ENCODE data around the gene SDHB. TPM values are rescaled to one million over a fixed set of nuclear protein-coding genes. Genes with fewer than 3 reads are reported as not detected.

Gene SDHB
- total and polyA plus RNA-seq, 2 of the 8 experiments (the other 6 are each of a cell fraction or from before 2014, with no cell fraction given) = 84.0 to 98.7 TPM

- Histone ChIP-seq H3K56ac (replicated peaks; ENCODE audit: insufficient read length, low read depth, low read length) (no peak overlapping the region), H3K79me1 (ENCODE audit: low read depth, low read length) (no peaks in the 10 kb centered on the region), H4K5ac (ENCODE audit: insufficient read length, low read depth, low read length) (no peak overlapping the region), H3K4me1 (replicated peaks in 1 of 4; ENCODE audit: control insufficient read depth in 3 of 4, insufficient read depth in 4 of 4, low read length in 3 of 4) (peaks cover 9 to 16% (median 13%) of the 10 kb centered on the region in 4 experiments), H2BK12ac (ENCODE audit: low read depth, low read length) (no peak overlapping the region), H3K14ac (ENCODE audit: insufficient read length) (no peak overlapping the region), H3K4ac (replicated peaks; ENCODE audit: insufficient read length, low read depth, low read length) (no peak overlapping the region), H2AFZ (ENCODE audit: low read length) (no peak overlapping the region), H3K27ac (ENCODE audit: low read depth, low read length) (no peak overlapping the region), H4K8ac (ENCODE audit: extremely low read depth, insufficient read depth, low read length) (no peak overlapping the region), H3K36me3 (ENCODE audit: control insufficient read depth in 2 of 4, insufficient read depth in 4 of 4, low read length in 3 of 4) (peaks cover 25 to 55% (median 39%) of the 10 kb centered on the region in 4 experiments), H3K9ac (replicated peaks in 1 of 4; ENCODE audit: extremely low read depth in 1 of 4, low read depth in 3 of 4, low read length in 3 of 4) (no peak overlapping the region), H3K9me3 (ENCODE audit: insufficient read depth in 2 of 2, low read depth in 1 of 2, low read length in 1 of 2) (no peaks in the 10 kb centered on the region), H3K23me2 (ENCODE audit: low read depth, low read length) (no peaks in the 10 kb centered on the region), H2AK5ac (ENCODE audit: low read depth, low read length) (no peak overlapping the region), H2BK15ac (ENCODE audit: low read length) (no peak overlapping the region), H3K23ac (ENCODE audit: insufficient read length) (no peak overlapping the region), H3K18ac (ENCODE audit: extremely low read depth, low read length) (no peak overlapping the region), H2BK20ac (ENCODE audit: low read length) (no peak overlapping the region), H3K79me2 (ENCODE audit: control insufficient read depth in 1 of 2, insufficient read depth in 2 of 2, low read length in 2 of 2) (no peaks in the 10 kb centered on the region), H3K4me3 (ENCODE audit: extremely low read depth in 1 of 4, insufficient read depth in 2 of 4, low read depth in 3 of 4, low read length in 4 of 4) (no peak overlapping the region), H2BK120ac (replicated peaks; ENCODE audit: low read depth, low read length) (no peak overlapping the region), H3K4me2 (ENCODE audit: insufficient read depth in 1 of 2, low read depth in 2 of 2, low read length in 2 of 2) (no peak overlapping the region), H3K27me3 (replicated peaks in 1 of 4; ENCODE audit: control insufficient read depth in 3 of 4, extremely low read depth in 1 of 4, insufficient read depth in 3 of 4, low read length in 3 of 4) (no peaks in the 10 kb centered on the region), H4K91ac (replicated peaks; ENCODE audit: insufficient read length, low read length) (no peak overlapping the region), H4K20me1 (replicated peaks in 1 of 2; ENCODE audit: control insufficient read depth in 1 of 2, insufficient read depth in 2 of 2, low read length in 2 of 2) (peaks cover 0 to 2% of the 10 kb centered on the region in 2 experiments), H2BK5ac (ENCODE audit: low read depth, low read length) (no peak overlapping the region)
- FAIRE-seq (no peak), DNase-seq (ENCODE audit: low read depth in 1 of 2, low spot score in 2 of 2) (no peak)
- WGBS, 2 experiments (ENCODE audit: extremely low coverage in 1 of 2, insufficient coverage in 1 of 2, insufficient read length in 1 of 2, insufficient replicate concordance in 2 of 2, low coverage in 1 of 2, low lambda C conversion rate in 2 of 2, missing lambda C conversion rate in 1 of 2) = 85% methylated on average over 1 of the region's 1 CpG; no CpG with 5 or more reads in 1 of the 2 experiments
- ChIA-PET CTCF (ENCODE audit: partially characterized antibody) (interaction anchor here (0.7 to 2.1 kb wide), 11 partner anchors 10 to 94 kb away, joined by 3 to 10 read pairs (median 3); no protein-coding TSS in a partner anchor), POLR2A (ENCODE audit: partially characterized antibody) (interaction anchor here (1.4 kb wide), 1 partner anchor 14 kb away, joined by 5 read pairs; no protein-coding TSS in a partner anchor)
- TF ChIP-seq RBBP5 (IDR thresholded peaks at IDR 0.05; ENCODE audit: borderline replicate concordance, low read depth, low read length) (no peak), BRCA1 (IDR thresholded peaks at IDR 0.05; ENCODE audit: low read depth, low read length) (no peak), SP4 (IDR thresholded peaks at IDR 0.05; ENCODE audit: low read length) (no peak), ATF3 (IDR thresholded peaks at IDR 0.05; ENCODE audit: insufficient read depth, low read depth, low read length) (no peak), SRF (IDR thresholded peaks at IDR 0.05; ENCODE audit: low read depth, low read length) (no peak), POLR2AphosphoS5 (IDR thresholded peaks at IDR 0.05; ENCODE audit: low read depth, low read length) (no peak), ASH2L (IDR thresholded peaks at IDR 0.05; ENCODE audit: low read length) (no peak), RNF2 (IDR thresholded peaks at IDR 0.05; ENCODE audit: borderline replicate concordance, low read depth, low read length, missing control alignments, poor library complexity, severe bottlenecking) (no peak), FOSL1 (IDR thresholded peaks at IDR 0.05; ENCODE audit: insufficient read depth, low read depth, low read length) (no peak), CTBP2 (IDR thresholded peaks at IDR 0.05; ENCODE audit: borderline replicate concordance, insufficient read depth, insufficient read length, low read length) (no peak)
These were observed 35.0 kb downstream of the SDHB start for GRCh38 chr1:17018849-17019248.
